ENCODE measurements around the gene EFCAB5. TPM values are rescaled to one million over a fixed set of nuclear protein-coding genes. Genes with fewer than 3 reads are reported as not detected.

Gene EFCAB5
- total RNA-seq, 2 donors from 2014 or later: not detected

DNA sequence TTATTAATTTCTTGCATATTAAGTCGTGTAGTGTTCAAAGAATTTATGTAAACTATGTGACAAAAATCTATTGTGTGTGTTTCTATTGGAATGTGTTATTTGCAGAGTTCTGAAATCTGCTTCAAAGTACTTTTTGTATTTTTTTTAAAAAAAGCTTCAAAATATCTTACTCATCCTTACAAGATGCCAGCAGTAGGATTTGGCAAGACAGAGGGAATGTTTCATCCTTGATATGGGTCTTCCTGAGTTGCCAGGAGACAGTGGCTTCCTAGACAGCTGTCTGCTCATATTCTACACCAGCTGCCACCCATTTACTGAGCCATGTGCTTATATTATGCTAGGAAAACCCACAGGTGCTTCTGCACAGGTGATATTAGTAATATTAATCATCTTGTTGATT is 36.4 kb downstream of the EFCAB5 start:
- Mint-ChIP-seq H3K4me3 (no peak overlapping the region), H3K27me3 (ENCODE audit: insufficient read depth) (no peaks in the 10 kb centered on the region)
- 52 to 82% methylated on average over 1 of the region's 1 CpG for WGBS, 2 experiments (ENCODE audit: insufficient coverage in 1 of 2, insufficient read length in 1 of 2)

DNA sequence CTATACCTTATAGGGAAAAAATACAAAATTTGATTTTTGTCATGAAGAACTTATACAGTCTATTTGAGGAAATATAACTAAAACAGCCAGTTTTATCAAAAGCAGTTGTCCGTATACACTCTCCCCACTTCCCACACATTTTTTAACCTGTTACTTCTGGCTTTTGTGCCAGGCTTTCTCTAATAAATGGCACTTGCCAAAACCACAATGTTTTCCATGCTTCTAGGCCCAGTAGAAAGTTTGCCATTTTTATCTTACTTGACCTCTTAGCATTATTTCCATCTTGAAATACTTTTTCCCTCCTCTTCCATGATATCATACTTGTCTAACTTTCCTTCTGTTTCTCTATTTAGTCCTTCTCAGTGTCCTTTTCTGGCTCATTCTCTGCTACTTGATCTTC is 38.8 kb downstream of the EFCAB5 start:
- Mint-ChIP-seq H3K4me3 (no peak overlapping the region), H3K27me3 (ENCODE audit: insufficient read depth) (peaks cover 2% of the 10 kb centered on the region), H3K4me1 (no peaks in the 10 kb centered on the region), H3K36me3 (ENCODE audit: low read depth) (peaks cover 2% of the 10 kb centered on the region), H3K9me3 (peaks cover 14% of the 10 kb centered on the region), H3K27ac (no peak overlapping the region)
- H3K27ac ChIP-seq (ENCODE audit: low read depth, low read length): no peak overlapping the region
- TF ChIP-seq, protein P1, sequence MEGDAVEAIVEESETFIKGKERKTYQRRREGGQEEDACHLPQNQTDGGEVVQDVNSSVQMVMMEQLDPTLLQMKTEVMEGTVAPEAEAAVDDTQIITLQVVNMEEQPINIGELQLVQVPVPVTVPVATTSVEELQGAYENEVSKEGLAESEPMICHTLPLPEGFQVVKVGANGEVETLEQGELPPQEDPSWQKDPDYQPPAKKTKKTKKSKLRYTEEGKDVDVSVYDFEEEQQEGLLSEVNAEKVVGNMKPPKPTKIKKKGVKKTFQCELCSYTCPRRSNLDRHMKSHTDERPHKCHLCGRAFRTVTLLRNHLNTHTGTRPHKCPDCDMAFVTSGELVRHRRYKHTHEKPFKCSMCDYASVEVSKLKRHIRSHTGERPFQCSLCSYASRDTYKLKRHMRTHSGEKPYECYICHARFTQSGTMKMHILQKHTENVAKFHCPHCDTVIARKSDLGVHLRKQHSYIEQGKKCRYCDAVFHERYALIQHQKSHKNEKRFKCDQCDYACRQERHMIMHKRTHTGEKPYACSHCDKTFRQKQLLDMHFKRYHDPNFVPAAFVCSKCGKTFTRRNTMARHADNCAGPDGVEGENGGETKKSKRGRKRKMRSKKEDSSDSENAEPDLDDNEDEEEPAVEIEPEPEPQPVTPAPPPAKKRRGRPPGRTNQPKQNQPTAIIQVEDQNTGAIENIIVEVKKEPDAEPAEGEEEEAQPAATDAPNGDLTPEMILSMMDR (conservative IDR thresholded peaks at IDR 0.05): no peak
- peaks cover 15% of the 10 kb centered on the region for H3K9me3 ChIP-seq (ENCODE audit: control insufficient read depth, low read length)
- 86 to 97% methylated on average over 1 of the region's 1 CpG for WGBS, 2 experiments (ENCODE audit: insufficient coverage in 1 of 2, insufficient read length in 1 of 2)
- DNase-seq: no peak
- no peak overlapping the region for H3K4me3 ChIP-seq (ENCODE audit: low read length)
- no peaks in the 10 kb centered on the region for H3K4me1 ChIP-seq (ENCODE audit: control insufficient read depth, insufficient read depth, low read length)
- no peak overlapping the region for H3K9ac ChIP-seq (ENCODE audit: extremely low read depth, low read length, poor library complexity, severe bottlenecking)
- H3K36me3 ChIP-seq (ENCODE audit: control insufficient read depth, insufficient read depth, low read length): no peaks in the 10 kb centered on the region
- H3K27me3 ChIP-seq (ENCODE audit: control insufficient read depth, insufficient read depth, low read length, poor library complexity, severe bottlenecking): no peaks in the 10 kb centered on the region

More for the DNA sequence above, 36.4 kb downstream of the EFCAB5 start:
- Histone ChIP-seq H3K27me3 (ENCODE audit: control insufficient read depth, insufficient read depth, low read length, poor library complexity, severe bottlenecking) (no peaks in the 10 kb centered on the region), H3K9ac (ENCODE audit: extremely low read depth, low read length, poor library complexity, severe bottlenecking) (no peak overlapping the region), H3K27ac (ENCODE audit: low read depth, low read length) (no peak overlapping the region), H3K9me3 (ENCODE audit: control insufficient read depth, low read length) (no peaks in the 10 kb centered on the region), H3K36me3 (ENCODE audit: control insufficient read depth, insufficient read depth, low read length) (no peaks in the 10 kb centered on the region), H3K4me1 (ENCODE audit: control insufficient read depth, insufficient read depth, low read length) (no peaks in the 10 kb centered on the region), H3K4me3 (ENCODE audit: low read length) (no peak overlapping the region)
- H3K27ac Mint-ChIP-seq: no peak overlapping the region
- H3K4me1 Mint-ChIP-seq: no peaks in the 10 kb centered on the region
- TF ChIP-seq, protein P1 (conservative IDR thresholded peaks at IDR 0.05): no peak
- DNase-seq: no peak
- H3K9me3 Mint-ChIP-seq: no peaks in the 10 kb centered on the region
- H3K36me3 Mint-ChIP-seq (ENCODE audit: low read depth): no peaks in the 10 kb centered on the region

DNA sequence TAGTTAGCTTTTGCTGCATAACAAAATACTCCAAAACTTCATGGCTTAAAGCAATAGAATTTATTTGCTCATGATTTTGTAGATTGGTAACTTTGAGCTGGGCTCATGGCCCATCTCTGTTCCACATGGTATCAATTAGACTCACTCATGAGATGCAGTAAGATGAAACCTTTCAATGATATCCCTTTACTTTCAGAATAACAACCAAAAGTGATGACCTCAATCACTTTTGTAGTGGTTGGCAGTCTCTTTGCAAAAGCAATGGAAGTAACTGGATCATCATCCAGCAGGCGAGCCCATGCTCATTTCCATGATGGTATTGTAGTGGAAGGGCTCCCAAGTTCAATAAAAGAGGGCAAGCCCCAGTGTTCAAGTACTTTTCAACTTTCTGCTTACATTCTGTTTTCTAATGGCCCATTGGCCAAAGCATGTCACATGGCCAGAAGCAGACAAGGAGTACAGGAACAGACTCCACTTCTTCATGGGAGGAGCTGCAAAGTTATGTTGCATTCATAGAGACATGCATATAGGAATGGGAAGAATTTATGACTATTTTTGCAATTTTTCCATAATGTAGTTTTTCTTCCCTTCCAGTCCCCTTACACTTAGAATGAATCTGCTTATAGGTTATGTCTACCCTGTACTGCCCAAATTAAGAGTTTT is 41.7 kb downstream of the EFCAB5 start:
- Mint-ChIP-seq H3K36me3 (ENCODE audit: low read depth) (peaks cover 6% of the 10 kb centered on the region), H3K27ac (no peak overlapping the region), H3K4me3 (no peak overlapping the region), H3K27me3 (ENCODE audit: insufficient read depth) (peaks cover 2% of the 10 kb centered on the region), H3K4me1 (no peaks in the 10 kb centered on the region), H3K9me3 (peaks cover 39% of the 10 kb centered on the region)
- H3K9ac ChIP-seq (ENCODE audit: extremely low read depth, low read length, poor library complexity, severe bottlenecking): no peak overlapping the region
- H3K27ac ChIP-seq (ENCODE audit: low read depth, low read length): no peak overlapping the region
- no peak overlapping the region for H3K4me3 ChIP-seq (ENCODE audit: low read length)
- TF ChIP-seq, protein P1 (conservative IDR thresholded peaks at IDR 0.05): no peak
- no peak for DNase-seq
- H3K4me1 ChIP-seq (ENCODE audit: control insufficient read depth, insufficient read depth, low read length): no peaks in the 10 kb centered on the region
- no peaks in the 10 kb centered on the region for H3K27me3 ChIP-seq (ENCODE audit: control insufficient read depth, insufficient read depth, low read length, poor library complexity, severe bottlenecking)
- H3K36me3 ChIP-seq (ENCODE audit: control insufficient read depth, insufficient read depth, low read length): no peaks in the 10 kb centered on the region
- 85 to 86% methylated on average over 1 of the region's 1 CpG for WGBS, 2 experiments (ENCODE audit: insufficient coverage in 1 of 2, insufficient read length in 1 of 2)
- H3K9me3 ChIP-seq (ENCODE audit: control insufficient read depth, low read length): peaks cover 25% of the 10 kb centered on the region
